ENCODE measurements around the gene DEFB132. TPM values are rescaled to one million over a fixed set of nuclear protein-coding genes. Genes with fewer than 3 reads are reported as not detected.

DEFB132 gene, protein sequence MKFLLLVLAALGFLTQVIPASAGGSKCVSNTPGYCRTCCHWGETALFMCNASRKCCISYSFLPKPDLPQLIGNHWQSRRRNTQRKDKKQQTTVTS
- total RNA-seq, result not detected in 2 replicates

DNA sequence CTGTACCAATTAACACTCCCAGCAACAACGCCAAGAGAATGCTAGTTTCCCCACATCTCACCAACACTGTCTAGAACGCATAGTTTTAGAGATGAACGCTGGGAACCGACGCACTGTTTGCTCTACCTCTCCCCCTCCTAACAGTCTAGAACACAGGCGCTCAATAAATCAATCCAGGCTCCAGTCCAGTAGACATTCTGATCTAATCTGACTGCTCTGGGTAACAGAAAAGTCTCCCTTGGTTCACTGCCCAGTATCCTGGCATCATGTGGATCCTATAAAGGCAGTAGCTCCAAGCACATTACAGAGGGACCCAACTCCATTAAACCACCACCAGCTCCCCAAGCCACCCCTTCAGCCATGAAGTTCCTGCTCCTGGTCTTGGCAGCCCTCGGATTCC is at the start of gene DEFB132:
TSS of gene DEFB132 (plus strand) at position 306 of the 400 bp plus-strand sequence. CDS start at position 361, 55 bp downstream.
- no peak for TF ChIP-seq CTCF (IDR thresholded peaks at IDR 0.05; ENCODE audit: insufficient read depth, low read depth, low read length)
- H3K4me3 ChIP-seq (ENCODE audit: low read depth, low read length), result no peak within 1 kb of the TSS
- DNase-seq (ENCODE audit: low read depth), result no peak

DNA sequence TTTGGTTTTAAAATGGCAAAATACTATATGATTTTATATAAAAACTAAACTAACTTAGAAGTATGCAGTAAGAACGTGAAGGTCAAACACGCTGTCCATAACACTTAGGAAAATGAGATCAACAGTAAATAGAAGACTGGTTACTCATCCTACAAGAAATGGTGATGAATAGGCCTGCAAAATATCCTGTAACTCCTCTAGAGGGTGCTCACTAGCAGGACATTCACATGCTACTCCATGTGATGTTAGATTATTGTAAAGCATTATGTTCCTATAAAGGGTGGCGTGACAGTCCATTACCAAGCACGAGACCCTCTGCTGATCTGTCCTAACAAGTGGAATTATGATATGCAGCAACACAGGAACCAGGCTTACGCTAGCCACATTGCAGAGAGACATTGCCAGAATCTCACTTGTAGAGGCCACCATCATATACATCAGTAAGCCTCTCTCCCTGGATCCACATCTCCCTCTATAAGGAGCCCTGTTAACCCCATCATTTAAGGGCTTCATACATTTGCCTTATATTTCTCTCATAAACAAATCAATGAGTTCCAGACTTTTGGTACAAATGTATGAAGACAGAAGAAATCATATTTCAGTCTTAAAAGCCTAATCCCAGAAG is 48.5 kb upstream of the DEFB132 start:
- H3K4me3 ChIP-seq (ENCODE audit: low read depth, low read length), result no peak overlapping the region
- peak; percentile 70 for TF ChIP-seq CTCF (IDR thresholded peaks at IDR 0.05; ENCODE audit: insufficient read depth, low read depth, low read length)
- DNase-seq (ENCODE audit: low read depth), result peak; percentile 76

- no peak for TF ChIP-seq CTCF (IDR thresholded peaks at IDR 0.05; ENCODE audit: insufficient read depth, low read depth, low read length)
- no peak for DNase-seq (ENCODE audit: low read depth)
- no peak overlapping the region for H3K4me3 ChIP-seq (ENCODE audit: low read depth, low read length)
These were observed 46.6 kb upstream of the DEFB132 start for GRCh38 chr20:210809-211502.

GRCh38 chr20:214383-214782 is 43.1 kb upstream of the DEFB132 start:
- H3K4me3 ChIP-seq (ENCODE audit: low read depth, low read length), result no peak overlapping the region
- no peak for DNase-seq (ENCODE audit: low read depth)
- no peak for TF ChIP-seq CTCF (IDR thresholded peaks at IDR 0.05; ENCODE audit: insufficient read depth, low read depth, low read length)

DNA sequence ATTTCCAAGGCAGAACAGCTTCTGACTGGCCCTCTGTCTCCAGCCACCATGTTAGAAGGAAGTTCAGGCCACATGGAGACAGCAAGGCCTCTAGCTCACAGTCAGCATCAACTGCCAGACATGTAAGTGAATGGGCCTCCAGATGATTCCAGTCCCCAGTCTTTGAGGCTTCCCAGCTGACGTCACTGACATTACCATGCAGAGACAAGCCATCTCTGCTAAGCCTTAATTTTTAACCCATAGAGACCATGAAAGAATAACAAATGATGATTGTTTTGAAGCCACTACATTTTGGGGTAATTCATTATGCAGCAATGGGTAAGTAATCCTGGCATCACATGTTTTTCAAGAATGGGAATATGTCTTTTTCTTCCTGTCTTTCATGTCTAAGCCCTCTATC is 41.7 kb upstream of the DEFB132 start:
- H3K4me3 ChIP-seq (ENCODE audit: low read depth, low read length), result no peak overlapping the region
- DNase-seq (ENCODE audit: low read depth), result no peak

DNA sequence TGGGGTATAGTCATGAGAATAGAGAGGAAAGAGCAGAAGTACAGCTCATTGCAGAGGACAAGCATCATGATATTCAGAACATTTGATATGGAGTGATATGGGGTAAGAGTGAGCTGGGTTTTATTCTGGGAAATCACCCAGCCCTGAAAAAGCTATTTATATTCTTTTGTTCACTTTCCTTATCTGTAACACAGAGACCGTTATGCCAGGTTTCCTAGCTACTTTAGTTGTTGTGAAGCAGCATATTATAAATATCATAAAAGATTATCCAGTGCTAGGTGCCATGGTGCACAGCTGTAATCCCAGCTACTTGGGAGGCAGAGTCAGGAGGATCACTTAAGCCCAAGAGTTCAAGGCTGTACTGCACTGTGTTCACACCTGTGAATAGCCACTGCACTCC is 40.3 kb upstream of the DEFB132 start:
- no peak overlapping the region for H3K4me3 ChIP-seq (ENCODE audit: low read depth, low read length)
- no peak for TF ChIP-seq CTCF (IDR thresholded peaks at IDR 0.05; ENCODE audit: insufficient read depth, low read depth, low read length)
- no peak for DNase-seq (ENCODE audit: low read depth)

More for the DNA sequence above, 41.7 kb upstream of the DEFB132 start:
- TF ChIP-seq CTCF (IDR thresholded peaks at IDR 0.05; ENCODE audit: insufficient read depth, low read depth, low read length), result no peak
